ENCODE results near the gene ZNF678.

GRCh38 chr1:227574926-227575325 is 11.6 kb downstream of the ZNF678 start:
- TF ChIP-seq CTCF (IDR thresholded peaks at IDR 0.05): no peak
- TF ChIP-seq POLR2A (IDR thresholded peaks at IDR 0.05): no peak

All from body of pancreas (tissue), 4 donors.